Measurements from ENCODE around the gene ETV5.

- TF ChIP-seq CTCF (conservative IDR thresholded peaks at IDR 0.05 in 1 of 2, IDR thresholded peaks at IDR 0.05 in 1 of 2; ENCODE audit: low read depth in 1 of 2, low read length in 2 of 2) = no peak
- no peak for TF ChIP-seq EZH2 (IDR thresholded peaks at IDR 0.05; ENCODE audit: low read length, missing control alignments)
Measured at GRCh38 chr3:186038360-186038759, 70.5 kb downstream of the ETV5 start.

Data from fibroblast of lung (primary cell).